ENCODE data around the gene PPM1M. TPM values are rescaled to one million over a fixed set of nuclear protein-coding genes. Genes with fewer than 3 reads are reported as not detected.

Gene PPM1M
- total RNA-seq, 1 donor from 2014 or later = 44.6 TPM

DNA sequence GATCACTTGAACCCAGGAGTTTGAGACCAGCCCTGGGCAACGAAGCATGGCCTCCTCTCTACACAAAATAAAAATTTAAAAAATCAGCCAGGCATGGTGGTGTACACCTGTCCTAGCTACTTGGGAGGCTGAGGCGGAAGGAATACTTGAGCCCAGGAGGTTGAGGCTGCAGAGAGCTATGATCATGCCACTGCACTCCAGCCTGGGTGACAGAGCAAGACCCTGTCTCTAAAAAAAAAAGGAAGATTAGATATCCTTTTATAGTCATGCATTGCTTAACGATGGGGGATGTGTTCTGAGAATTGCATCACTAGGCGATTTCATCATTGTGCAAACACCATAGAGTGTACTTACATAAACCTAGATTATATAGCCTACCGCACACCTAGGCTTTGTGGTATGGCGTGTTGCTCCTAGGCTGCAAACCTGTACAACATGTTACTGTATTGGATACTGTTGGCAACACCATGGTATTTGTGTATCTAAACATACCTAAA lies 35.0 kb upstream of the PPM1M start:
- Mint-ChIP-seq H3K4me3 (no peak overlapping the region), H3K4me1 (peaks cover 2% of the 10 kb centered on the region), H3K9me3 (no peaks in the 10 kb centered on the region), H3K27me3 (no peaks in the 10 kb centered on the region), H3K27ac (no peak overlapping the region), H3K36me3 (ENCODE audit: low read depth) (peaks cover 97% of the 10 kb centered on the region)
- DNase-seq (no peak), ATAC-seq (ENCODE audit: low read depth) (no peak)
- intact Hi-C loops (cut with micrococcal nuclease) = no loop called here
- ChIA-PET CTCF (no interaction called here), POLR2A (interaction anchor here (0.8 to 0.9 kb wide), 2 partner anchors 15 to 73 kb away, joined by 3 read pairs; partner anchors contain the start of gene TLR9)
- TF ChIP-seq, protein P1, sequence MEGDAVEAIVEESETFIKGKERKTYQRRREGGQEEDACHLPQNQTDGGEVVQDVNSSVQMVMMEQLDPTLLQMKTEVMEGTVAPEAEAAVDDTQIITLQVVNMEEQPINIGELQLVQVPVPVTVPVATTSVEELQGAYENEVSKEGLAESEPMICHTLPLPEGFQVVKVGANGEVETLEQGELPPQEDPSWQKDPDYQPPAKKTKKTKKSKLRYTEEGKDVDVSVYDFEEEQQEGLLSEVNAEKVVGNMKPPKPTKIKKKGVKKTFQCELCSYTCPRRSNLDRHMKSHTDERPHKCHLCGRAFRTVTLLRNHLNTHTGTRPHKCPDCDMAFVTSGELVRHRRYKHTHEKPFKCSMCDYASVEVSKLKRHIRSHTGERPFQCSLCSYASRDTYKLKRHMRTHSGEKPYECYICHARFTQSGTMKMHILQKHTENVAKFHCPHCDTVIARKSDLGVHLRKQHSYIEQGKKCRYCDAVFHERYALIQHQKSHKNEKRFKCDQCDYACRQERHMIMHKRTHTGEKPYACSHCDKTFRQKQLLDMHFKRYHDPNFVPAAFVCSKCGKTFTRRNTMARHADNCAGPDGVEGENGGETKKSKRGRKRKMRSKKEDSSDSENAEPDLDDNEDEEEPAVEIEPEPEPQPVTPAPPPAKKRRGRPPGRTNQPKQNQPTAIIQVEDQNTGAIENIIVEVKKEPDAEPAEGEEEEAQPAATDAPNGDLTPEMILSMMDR (IDR thresholded peaks at IDR 0.05) = no peak

DNA sequence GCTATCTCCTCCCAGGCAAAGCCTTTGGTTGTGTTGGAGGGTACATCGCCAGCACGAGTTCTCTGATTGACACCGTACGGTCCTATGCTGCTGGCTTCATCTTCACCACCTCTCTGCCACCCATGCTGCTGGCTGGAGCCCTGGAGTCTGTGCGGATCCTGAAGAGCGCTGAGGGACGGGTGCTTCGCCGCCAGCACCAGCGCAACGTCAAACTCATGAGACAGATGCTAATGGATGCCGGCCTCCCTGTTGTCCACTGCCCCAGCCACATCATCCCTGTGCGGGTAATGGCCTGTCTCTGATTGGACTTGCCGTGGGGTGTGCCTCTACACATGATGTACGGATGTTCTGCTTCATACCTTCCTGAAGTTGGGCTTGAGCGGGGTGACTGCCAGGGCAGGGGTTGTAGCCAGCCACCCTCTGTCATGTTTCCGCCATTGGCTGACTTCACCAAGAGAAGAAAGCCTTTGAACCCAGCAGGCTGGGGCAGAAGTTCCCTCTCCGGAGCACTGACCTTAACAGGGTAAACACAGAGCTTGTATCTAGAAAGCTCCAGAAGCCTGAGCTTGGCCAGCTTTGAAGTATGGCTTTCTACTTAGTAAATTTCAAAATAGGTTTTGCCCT lies 34.2 kb upstream of the PPM1M start:
- Mint-ChIP-seq H3K9me3 (no peaks in the 10 kb centered on the region), H3K36me3 (ENCODE audit: low read depth) (peaks cover 90% of the 10 kb centered on the region), H3K4me1 (peaks cover 2% of the 10 kb centered on the region), H3K4me3 (no peak overlapping the region), H3K27me3 (no peaks in the 10 kb centered on the region), H3K27ac (no peak overlapping the region)
- CTCF ChIA-PET = interaction anchor here (1.2 kb wide), 1 partner anchor 10 kb away, joined by 6 read pairs; no protein-coding TSS in a partner anchor
- DNase-seq (no peak), ATAC-seq (ENCODE audit: low read depth) (no peak)
- intact Hi-C loops (cut with micrococcal nuclease) = no loop called here
- TF ChIP-seq, protein P1 (IDR thresholded peaks at IDR 0.05) = no peak
- POLR2A ChIA-PET = interaction anchor here (0.6 kb wide), 1 partner anchor 1076 kb away, joined by 3 read pairs; no protein-coding TSS in a partner anchor

GRCh38 chr3:52213005-52213404 lies 32.6 kb upstream of the PPM1M start:
- peaks cover 18% of the 10 kb centered on the region for H3K4me1 Mint-ChIP-seq
- no peak overlapping the region for H3K4me3 Mint-ChIP-seq
- H3K36me3 Mint-ChIP-seq (ENCODE audit: low read depth) = peaks cover 83% of the 10 kb centered on the region
- no peaks in the 10 kb centered on the region for H3K27me3 Mint-ChIP-seq
- ChIA-PET POLR2A (interaction anchor here (0.7 kb wide), 1 partner anchor 10 kb away, joined by 3 read pairs; no protein-coding TSS in a partner anchor), CTCF (no interaction called here)
- DNase-seq = no peak
- TF ChIP-seq, protein P1 (IDR thresholded peaks at IDR 0.05) = no peak
- no peak overlapping the region for H3K27ac Mint-ChIP-seq
- ATAC-seq (ENCODE audit: low read depth) = no peak
- intact Hi-C loops (cut with micrococcal nuclease) = no loop called here
- H3K9me3 Mint-ChIP-seq = no peaks in the 10 kb centered on the region

DNA sequence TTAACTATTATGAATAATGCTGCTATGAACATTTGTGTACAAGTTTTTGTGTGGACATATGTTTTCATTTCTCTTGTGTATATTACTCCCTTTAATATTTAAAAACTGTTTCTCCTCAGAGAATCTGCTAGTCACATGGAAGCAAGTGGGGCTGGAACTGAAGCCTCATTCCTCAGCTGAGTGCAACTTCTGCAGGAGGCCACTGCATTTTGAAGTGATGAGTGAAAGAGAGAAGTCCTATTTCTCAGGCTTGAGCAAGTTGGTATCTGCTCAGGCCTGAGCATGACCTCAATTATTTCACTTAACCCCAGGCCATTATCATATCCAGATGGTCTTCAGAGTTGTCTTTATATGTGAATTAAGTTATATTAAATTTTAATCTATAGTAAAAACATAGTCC lies 31.7 kb upstream of the PPM1M start:
- TF ChIP-seq, protein P1 (IDR thresholded peaks at IDR 0.05) = no peak
- ATAC-seq (ENCODE audit: low read depth) = no peak
- Mint-ChIP-seq H3K9me3 (no peaks in the 10 kb centered on the region), H3K4me1 (peaks cover 27% of the 10 kb centered on the region), H3K4me3 (no peak overlapping the region), H3K27me3 (no peaks in the 10 kb centered on the region), H3K36me3 (ENCODE audit: low read depth) (peaks cover 74% of the 10 kb centered on the region), H3K27ac (no peak overlapping the region)
- no peak for DNase-seq
- POLR2A ChIA-PET = no interaction called here
- intact Hi-C loops (cut with micrococcal nuclease) = no loop called here
- CTCF ChIA-PET = no interaction called here

GRCh38 chr3:52215351-52215750 lies 30.2 kb upstream of the PPM1M start:
- DNase-seq = no peak
- peaks cover 60% of the 10 kb centered on the region for H3K36me3 Mint-ChIP-seq (ENCODE audit: low read depth)
- ChIA-PET POLR2A (no interaction called here), CTCF (no interaction called here)
- ATAC-seq (ENCODE audit: low read depth) = no peak
- H3K4me1 Mint-ChIP-seq = peaks cover 40% of the 10 kb centered on the region
- intact Hi-C loops (cut with micrococcal nuclease) = no loop called here
- no peak overlapping the region for H3K4me3 Mint-ChIP-seq
- H3K27ac Mint-ChIP-seq = no peak overlapping the region
- H3K27me3 Mint-ChIP-seq = no peaks in the 10 kb centered on the region
- H3K9me3 Mint-ChIP-seq = no peaks in the 10 kb centered on the region
- TF ChIP-seq, protein P1 (IDR thresholded peaks at IDR 0.05) = no peak

Data from activated B cell treated with CpG ODN at 0.5 μM for 24 hours (primary cell).